Brain microvascular endothelial cell (primary cell): ENCODE results near the gene SLC39A13.
A peak's percentile ranks its signal among the peaks of the same experiment; 100 is the strongest.

Experiments used
- DNase-seq: peaks from one replicate; pipeline ENCODE4 v3.0.0-alpha.2; 2020
- H3K27ac ChIP-seq: fragments of 250-450 bp; sonication (Bioruptor Pico); 2 replicates; pipeline ENCODE4 v1.5.1; 2020; ENCODE audit warnings: mild to moderate bottlenecking, moderate library complexity
- H3K27me3 ChIP-seq: fragments of 250-450 bp; sonication (Bioruptor Pico); replicated peaks from 2 replicates; pipeline ENCODE4 v1.5.1; 2020; ENCODE audit warnings: mild to moderate bottlenecking
- H3K36me3 ChIP-seq: fragments of 250-450 bp; sonication (Bioruptor Pico); replicated peaks from 2 replicates; pipeline ENCODE4 v1.5.1; 2020; ENCODE audit warnings: mild to moderate bottlenecking
- H3K4me3 ChIP-seq: 2 replicates; pipeline ENCODE4 v1.5.1; 2011; ENCODE audit warnings: low read depth, mild to moderate bottlenecking, control low read depth, low read length, moderate library complexity
- CTCF ChIP-seq: IDR thresholded peaks from 2 replicates; pipeline ENCODE4 v1.5.1; 2011; ENCODE audit warnings: low read depth, mild to moderate bottlenecking, moderate library complexity, low read length, control low read depth, inconsistent platforms; ENCODE audit errors: missing control alignments
- in situ Hi-C: cut with HindIII; loops from 2 replicates; pipeline ENCODE4 v1.10.0; 2017; ENCODE audit warnings: low sequenced_read_pairs, low pct_ligation_motif_present

The SLC39A13 gene

GRCh38 chr11:47410370-47411264 lies 2.2 kb downstream of the SLC39A13 start:
- Histone ChIP-seq H3K27ac (no peak overlapping the region), H3K4me3 (peak overlapping the region; percentile 89), H3K27me3 (no peaks in the 10 kb centered on the region), H3K36me3 (peaks cover 31% of the 10 kb centered on the region)
- in situ Hi-C loops = no loop called here
- no peak for TF ChIP-seq CTCF
- DNase-seq = no peak

GRCh38 chr11:47411884-47412746 lies 3.7 kb downstream of the SLC39A13 start:
- no peak for DNase-seq
- TF ChIP-seq CTCF = peak; percentile 92
- H3K27ac ChIP-seq = no peak overlapping the region
- H3K4me3 ChIP-seq = no peak overlapping the region
- in situ Hi-C loops = no loop called here
- peaks cover 35% of the 10 kb centered on the region for H3K36me3 ChIP-seq
- H3K27me3 ChIP-seq = no peaks in the 10 kb centered on the region

- Histone ChIP-seq H3K4me3 (no peak overlapping the region), H3K36me3 (peaks cover 38% of the 10 kb centered on the region), H3K27ac (no peak overlapping the region), H3K27me3 (no peaks in the 10 kb centered on the region)
- no peak for DNase-seq
- no peak for TF ChIP-seq CTCF
- in situ Hi-C loops = no loop called here
Observed at GRCh38 chr11:47413351-47413750, 5.0 kb downstream of the SLC39A13 start.

GRCh38 chr11:47413908-47414684 lies 5.7 kb downstream of the SLC39A13 start:
- in situ Hi-C loops = no loop called here
- no peaks in the 10 kb centered on the region for H3K27me3 ChIP-seq
- no peak overlapping the region for H3K4me3 ChIP-seq
- no peak overlapping the region for H3K27ac ChIP-seq
- peak; percentile 58 for DNase-seq
- TF ChIP-seq CTCF = no peak
- H3K36me3 ChIP-seq = peaks cover 46% of the 10 kb centered on the region

- no peaks in the 10 kb centered on the region for H3K27me3 ChIP-seq
- H3K36me3 ChIP-seq = peaks cover 49% of the 10 kb centered on the region
- TF ChIP-seq CTCF = no peak
- in situ Hi-C loops = no loop called here
- H3K27ac ChIP-seq = no peak overlapping the region
- no peak overlapping the region for H3K4me3 ChIP-seq
- DNase-seq = no peak
Observed at GRCh38 chr11:47414685-47415070, 6.3 kb downstream of the SLC39A13 start.
